Measurements from ENCODE around the gene DYNLT2. TPM values are rescaled to one million over a fixed set of nuclear protein-coding genes. Genes with fewer than 3 reads are reported as not detected.
"Not testable (repeated sequence)": the region's sequence is repeated elsewhere in the genome, so short reads cannot be mapped to it uniquely, and the experiment has no call there.

Gene DYNLT2
- total RNA-seq, 1 experiment from 2014 or later: 0.76 TPM

GRCh38 chr6:169701311-169701953 is 49.9 kb downstream of the DYNLT2 start:
- peak; percentile 41 for DNase-seq (ENCODE audit: low read depth)

- DNase-seq (ENCODE audit: low read depth): peak; percentile 45
These were observed 51.1 kb downstream of the DYNLT2 start for GRCh38 chr6:169700296-169700695.

- not testable (repeated sequence) for DNase-seq (ENCODE audit: low read depth)
These were observed 54.3 kb downstream of the DYNLT2 start for GRCh38 chr6:169697115-169697514.

GRCh38 chr6:169695131-169695530 is 56.2 kb downstream of the DYNLT2 start:
- DNase-seq (ENCODE audit: low read depth): no peak

- no peak for DNase-seq (ENCODE audit: low read depth)
These were observed 58.9 kb downstream of the DYNLT2 start for GRCh38 chr6:169692516-169692915.

- no peak for DNase-seq (ENCODE audit: low read depth)
These were observed 60.1 kb downstream of the DYNLT2 start for GRCh38 chr6:169691260-169691659.

Other genes starting within 250 kb of the DYNLT2 start
- gene WDR27, start 49.5 kb downstream of the DYNLT2 start, total RNA-seq (2014; rRNA removed; shearing (Covaris generic)): 7.9 and 10.6 TPM in 2 replicates
- 29.4 and 43.4 TPM in 2 replicates for gene C6orf120, start 49.4 kb downstream of the DYNLT2 start, total RNA-seq (2014; rRNA removed; shearing (Covaris generic))
- gene PHF10, start 27.1 kb downstream of the DYNLT2 start, total RNA-seq (2014; rRNA removed; shearing (Covaris generic)): 24.6 and 32.7 TPM in 2 replicates
- gene ERMARD, start 50 bp upstream of the DYNLT2 start, total RNA-seq (2014; rRNA removed; shearing (Covaris generic)): 9.1 and 9.5 TPM in 2 replicates